Ecto neural progenitor cell (in vitro differentiated cells): Measurements from ENCODE around the gene EIPR1.
A peak's percentile ranks its signal among the peaks of the same experiment; 100 is the strongest.

Experiments
- DNase-seq: peaks from one replicate; pipeline ENCODE4 v3.0.0-alpha.2; 2018; ENCODE audit warnings: low spot score

EIPR1 gene

GRCh38 chr2:3192920-3193319 is 184.7 kb downstream of the EIPR1 start:
- DNase-seq: no peak

- DNase-seq: no peak
Measured at GRCh38 chr2:3192281-3192818, 185.3 kb downstream of the EIPR1 start.

- no peak for DNase-seq
Measured at GRCh38 chr2:3189961-3190360, 187.7 kb downstream of the EIPR1 start.

GRCh38 chr2:3189076-3189591 is 188.5 kb downstream of the EIPR1 start:
- no peak for DNase-seq

GRCh38 chr2:3188405-3188946 is 189.1 kb downstream of the EIPR1 start:
- no peak for DNase-seq

- DNase-seq: no peak
Measured at GRCh38 chr2:3187467-3187866, 190.2 kb downstream of the EIPR1 start.

- no peak for DNase-seq
Measured at GRCh38 chr2:3186766-3187165, 190.9 kb downstream of the EIPR1 start.

- DNase-seq: no peak
Measured at GRCh38 chr2:3185910-3186309, 191.7 kb downstream of the EIPR1 start.

- no peak for DNase-seq
Measured at GRCh38 chr2:3185256-3185655, 192.4 kb downstream of the EIPR1 start.

- no peak for DNase-seq
Measured at GRCh38 chr2:3184167-3184566, 193.5 kb downstream of the EIPR1 start.

GRCh38 chr2:3183766-3184165 is 193.9 kb downstream of the EIPR1 start:
- no peak for DNase-seq

- no peak for DNase-seq
Measured at GRCh38 chr2:3182848-3183247, 194.8 kb downstream of the EIPR1 start.

GRCh38 chr2:3181416-3182010 is 196.1 kb downstream of the EIPR1 start:
- no peak for DNase-seq

- DNase-seq: peak; percentile 58
Measured at GRCh38 chr2:3180909-3181221, 196.8 kb downstream of the EIPR1 start.

- no peak for DNase-seq
Measured at GRCh38 chr2:3180082-3180908, 197.3 kb downstream of the EIPR1 start.

- no peak for DNase-seq
Measured at GRCh38 chr2:3179626-3180025, 198.0 kb downstream of the EIPR1 start.

GRCh38 chr2:3179208-3179607 is 198.4 kb downstream of the EIPR1 start:
- DNase-seq: no peak

- DNase-seq: no peak
Measured at GRCh38 chr2:3178578-3179031, 199.0 kb downstream of the EIPR1 start.

- DNase-seq: no peak
Measured at GRCh38 chr2:3177891-3178577, 199.6 kb downstream of the EIPR1 start.

- DNase-seq: no peak
Measured at GRCh38 chr2:3176869-3177255, 200.8 kb downstream of the EIPR1 start.

- DNase-seq: no peak
Measured at GRCh38 chr2:3176071-3176868, 201.3 kb downstream of the EIPR1 start.

GRCh38 chr2:3175568-3175955 is 202.1 kb downstream of the EIPR1 start:
- DNase-seq: no peak
